Smooth muscle cell (in vitro differentiated cells): ENCODE data around the gene NELFCD. TPM values are rescaled to one million over a fixed set of nuclear protein-coding genes. Genes with fewer than 3 reads are reported as not detected.
A peak's percentile ranks its signal among the peaks of the same experiment; 100 is the strongest.

Experiments
- DNase-seq: peaks from one replicate; lab custom pipeline; 2025; ENCODE audit not compliant: unreplicated experiment; lab: John Stamatoyannopoulos, UW
- H2AFZ ChIP-seq: fragments of 200-600 bp; sonication (generic); 2 replicates; pipeline ENCODE4 v1.6.0; 2016; ENCODE audit warnings: antibody characterized with exemption, low read depth, mild to moderate bottlenecking
- H3F3A ChIP-seq: fragments of 200-600 bp; sonication (generic); 2 replicates; pipeline ENCODE4 v1.6.0; 2017; ENCODE audit warnings: antibody characterized with exemption, low read depth
- H3K27ac ChIP-seq: fragments of 200-600 bp; sonication (generic); 2 replicates; pipeline ENCODE4 v1.5.1; 2016; ENCODE audit warnings: low read depth, mild to moderate bottlenecking
- H3K27me3 ChIP-seq: fragments of 200-600 bp; sonication (generic); 2 replicates; pipeline ENCODE4 v1.6.1; 2016; ENCODE audit warnings: low read depth, mild to moderate bottlenecking
- H3K36me3 ChIP-seq: fragments of 200-600 bp; sonication (generic); 2 replicates; pipeline ENCODE4 v1.5.1; 2016; ENCODE audit warnings: low read depth
- H3K4me1 ChIP-seq: fragments of 200-600 bp; sonication (generic); 2 replicates; pipeline ENCODE4 v1.5.1; 2016; ENCODE audit warnings: low read depth
- H3K4me2 ChIP-seq: fragments of 200-600 bp; sonication (generic); 2 replicates; pipeline ENCODE4 v1.6.0; 2016; ENCODE audit warnings: mild to moderate bottlenecking
- H3K4me3 ChIP-seq: fragments of 200-600 bp; sonication (generic); 2 replicates; pipeline ENCODE4 v1.5.1; 2016; ENCODE audit warnings: mild to moderate bottlenecking
- H3K79me2 ChIP-seq: fragments of 200-600 bp; sonication (generic); 2 replicates; pipeline ENCODE4 v1.6.0; 2016; ENCODE audit warnings: low read depth, mild to moderate bottlenecking
- H3K9ac ChIP-seq: fragments of 200-600 bp; sonication (generic); 2 replicates; pipeline ENCODE4 v1.6.0; 2016; ENCODE audit warnings: low read depth
- H3K9me3 ChIP-seq: fragments of 200-600 bp; sonication (generic); replicated peaks from 2 replicates; pipeline ENCODE4 v1.5.1; 2016; ENCODE audit warnings: low read depth
- H4K20me1 ChIP-seq: fragments of 200-600 bp; sonication (generic); 2 replicates; pipeline ENCODE4 v1.6.0; 2016; ENCODE audit warnings: low read depth
- CTCF ChIP-seq: fragments of 200-600 bp; sonication (generic); IDR thresholded peaks from 2 replicates; pipeline ENCODE4 v1.5.1; 2017; ENCODE audit warnings: borderline replicate concordance, mild to moderate bottlenecking, antibody characterized with exemption; ENCODE audit not compliant: insufficient read depth, poor library complexity, severe bottlenecking
- WGBS: methylation state at CpG from one replicate; pipeline ENCODE4 v1.1.7; 2016; ENCODE audit warnings: low lambda C conversion rate; 5-methylcytosine and 5-hydroxymethylcytosine counted together
- polyA plus RNA-seq: library from polyadenylated mRNA; unstranded; fragments of >200 nt; fragmentation: Nextera tagmentation; extraction: Ambion mirVana; gene quantifications from 2 replicates; pipeline ENCODE4 v1.2.1, GENCODE V29; 2016
- total RNA-seq: library from RNA; depleted of rRNA; stranded (reverse); fragments of >200 nt; gene quantifications from 2 replicates; pipeline ENCODE4 v1.2.3, GENCODE V29; 2014

Gene NELFCD
- total and polyA plus RNA-seq, 2 experiments from 2014 or later = 25.4 to 40.3 TPM

- DNase-seq = no peak
- Histone ChIP-seq H3K27me3 (no peaks in the 10 kb centered on the region), H3K4me2 (no peak overlapping the region), H3K27ac (peak overlapping the region; percentile 36), H3K79me2 (peaks cover 33% of the 10 kb centered on the region), H3K9ac (peak overlapping the region; percentile 26), H4K20me1 (no peaks in the 10 kb centered on the region), H3K36me3 (no peaks in the 10 kb centered on the region), H3K4me1 (no peaks in the 10 kb centered on the region), H3F3A (no peaks in the 10 kb centered on the region), H2AFZ (no peak overlapping the region), H3K4me3 (no peak overlapping the region), H3K9me3 (no peaks in the 10 kb centered on the region)
- 94% methylated on average over 3 of the region's 3 CpGs for WGBS
- no peak for TF ChIP-seq CTCF
Measured at GRCh38 chr20:59044295-59044694, 63.2 kb downstream of the NELFCD start.

Other genes starting within 250 kb of the NELFCD start
- 0.13 and 0.40 TPM in 2 replicates for gene GNAS-AS1, start 130.4 kb upstream of the NELFCD start, total RNA-seq
- gene GNAS-AS1, start 130.4 kb upstream of the NELFCD start, polyA plus RNA-seq = 0.35 TPM in 1 of 2 replicates, not detected in the other
- 1,103 and 1,240 TPM in 2 replicates for gene GNAS, start 128.5 kb upstream of the NELFCD start, total RNA-seq
- 1,914 and 1,960 TPM in 2 replicates for gene GNAS, start 128.5 kb upstream of the NELFCD start, polyA plus RNA-seq
- 151 and 171 TPM in 2 replicates for gene CTSZ, start 26.0 kb downstream of the NELFCD start, total RNA-seq
- gene CTSZ, start 26.0 kb downstream of the NELFCD start, polyA plus RNA-seq = 9.4 and 12.7 TPM in 2 replicates
- gene TUBB1, start 38.2 kb downstream of the NELFCD start, total RNA-seq = 0.40 and 0.67 TPM in 2 replicates
- gene TUBB1, start 38.2 kb downstream of the NELFCD start, polyA plus RNA-seq = not detected in 2 replicates
- 48.1 and 48.6 TPM in 2 replicates for gene ATP5F1E, start 51.1 kb downstream of the NELFCD start, total RNA-seq
- 265 and 280 TPM in 2 replicates for gene ATP5F1E, start 51.1 kb downstream of the NELFCD start, polyA plus RNA-seq
- 39.1 and 44.9 TPM in 2 replicates for gene PRELID3B, start 61.5 kb downstream of the NELFCD start, total RNA-seq
- gene PRELID3B, start 61.5 kb downstream of the NELFCD start, polyA plus RNA-seq = 20.9 and 25.8 TPM in 2 replicates
- not detected in 2 replicates for gene ZNF831, start 182.6 kb downstream of the NELFCD start, total RNA-seq
- gene ZNF831, start 182.6 kb downstream of the NELFCD start, polyA plus RNA-seq = not detected in 2 replicates